HepG2 (cell line): ENCODE measurements around the gene ATP6V0D1. TPM values are rescaled to one million over a fixed set of nuclear protein-coding genes. Genes with fewer than 3 reads are reported as not detected.

ENCODE experiments used
- DDIT3 ChIP-seq: sonication (generic); formaldehyde crosslinking; IDR thresholded peaks from 2 replicates; pipeline ENCODE4 v1.4.0; 2020; ENCODE audit warnings: mild to moderate bottlenecking, missing genetic modification reagents
- DRAP1 ChIP-seq: IDR thresholded peaks from 2 replicates; pipeline ENCODE4 v1.6.1; 2016; ENCODE audit warnings: missing genetic modification reagents, missing compliant biosample characterization
- GABPA ChIP-seq, 2 experiments: IDR thresholded peaks; 2 replicates each; pipeline ENCODE4 v1.6.1; 2011 to 2016; ENCODE audit warnings: low read depth in 2 of 2, low read length in 1 of 2, missing biosample characterization in 1 of 2, missing genetic modification characterization in 1 of 2
- GLMP ChIP-seq: sonication (generic); formaldehyde crosslinking; IDR thresholded peaks from 2 replicates; pipeline ENCODE4 v1.9.0; 2021; ENCODE audit warnings: missing genetic modification reagents, mild to moderate bottlenecking, borderline replicate concordance
- HOXA3 ChIP-seq: sonication (generic); formaldehyde crosslinking; IDR thresholded peaks from 2 replicates; pipeline ENCODE4 v1.5.0; 2020; ENCODE audit warnings: missing genetic modification reagents
- HOXD1 ChIP-seq: sonication (generic); formaldehyde crosslinking; IDR thresholded peaks from 2 replicates; pipeline ENCODE4 v1.5.0; 2020; ENCODE audit warnings: missing genetic modification reagents
- JUND ChIP-seq: sonication (generic); formaldehyde crosslinking; IDR thresholded peaks from 2 replicates; pipeline ENCODE4 v1.8.0; 2022; ENCODE audit warnings: mild to moderate bottlenecking, missing genetic modification reagents
- MXD4 ChIP-seq: IDR thresholded peaks from 2 replicates; pipeline ENCODE4 v1.6.1; 2016; ENCODE audit warnings: mild to moderate bottlenecking, missing biosample characterization, missing genetic modification reagents
- MYC ChIP-seq: sonication (generic); formaldehyde crosslinking; IDR thresholded peaks from 2 replicates; pipeline ENCODE4 v1.9.0; 2021; ENCODE audit warnings: missing genetic modification reagents, borderline replicate concordance
- NFAT5 ChIP-seq: sonication (generic); formaldehyde crosslinking; IDR thresholded peaks from 2 replicates; pipeline ENCODE4 v1.4.0; 2020; ENCODE audit warnings: missing genetic modification reagents
- NFIC ChIP-seq: IDR thresholded peaks from 2 replicates; pipeline ENCODE4 v1.6.1; 2012; ENCODE audit warnings: mild to moderate bottlenecking, low read length, inconsistent platforms
- ZBTB43 ChIP-seq: sonication (generic); formaldehyde crosslinking; conservative IDR thresholded peaks from 2 replicates; pipeline ENCODE4 v1.4.0; 2020; ENCODE audit warnings: missing genetic modification reagents
- ZMYM2 ChIP-seq: sonication (generic); formaldehyde crosslinking; IDR thresholded peaks from 2 replicates; pipeline ENCODE4 v1.8.0; 2022; ENCODE audit warnings: mild to moderate bottlenecking, missing genetic modification reagents
- ZNF10 ChIP-seq: sonication (generic); formaldehyde crosslinking; IDR thresholded peaks from 2 replicates; pipeline ENCODE4 v1.4.0; 2020; ENCODE audit warnings: mild to moderate bottlenecking, low read depth, missing genetic modification reagents, borderline replicate concordance
- ZNF143 ChIP-seq: sonication (generic); formaldehyde crosslinking; IDR thresholded peaks from 2 replicates; pipeline ENCODE4 v1.4.0; 2020; ENCODE audit warnings: missing genetic modification reagents
- ZNF18 ChIP-seq: sonication (generic); formaldehyde crosslinking; IDR thresholded peaks from 2 replicates; pipeline ENCODE4 v1.8.0; 2022; ENCODE audit warnings: mild to moderate bottlenecking, missing genetic modification reagents; ENCODE audit not compliant: insufficient replicate concordance
- ZNF296 ChIP-seq: sonication (generic); formaldehyde crosslinking; conservative IDR thresholded peaks from 2 replicates; pipeline ENCODE4 v1.5.0; 2020; ENCODE audit warnings: mild to moderate bottlenecking, missing genetic modification reagents
- ZNF432 ChIP-seq: sonication (generic); formaldehyde crosslinking; IDR thresholded peaks from 2 replicates; pipeline ENCODE4 v1.5.0; 2020; ENCODE audit warnings: missing genetic modification reagents, mild to moderate bottlenecking, borderline replicate concordance
- ZNF724P ChIP-seq: sonication (generic); formaldehyde crosslinking; IDR thresholded peaks from 2 replicates; pipeline ENCODE4 v1.8.0; 2022; ENCODE audit warnings: missing genetic modification reagents, borderline replicate concordance
- polyA plus RNA-seq, 8 experiments: library from polyadenylated mRNA; depleted of rRNA in 3 of 8; stranded (reverse) in 7 of 8; unstranded in 1 of 8; fragments of >200 nt; fragmentation: Illumina TruSeq in 4 of 8; extraction: Trizol in 4 of 8; gene quantifications; 2 replicates each; pipeline versions ENCODE4 v1.2.1 to v1.2.3, GENCODE V29; 2011 to 2016; ENCODE audit warnings: low read depth in 4 of 8, missing spikeins in 1 of 8, mixed read lengths in 1 of 8; ENCODE audit not compliant: insufficient read depth in 1 of 8
- total RNA-seq, 5 experiments: library from RNA; depleted of rRNA; stranded (reverse); fragments of >200 nt; fragmentation: Illumina TruSeq; extraction: Trizol; gene quantifications; 2 replicates each; pipeline ENCODE4 v1.2.3, GENCODE V29; 2016; ENCODE audit warnings: low read depth in 1 of 5

Gene ATP6V0D1
- total and polyA plus RNA-seq, 2 of the 13 experiments (the other 11 are each of a cell fraction or from before 2014, with no cell fraction given) = 51.1 to 61.3 TPM

- no peak for TF ChIP-seq MXD4
- peak; percentile 70 for TF ChIP-seq MYC (CRISPR knock-in tag)
- TF ChIP-seq ZNF143 = no peak
- TF ChIP-seq JUND (CRISPR knock-in tag) = no peak; the same call in 1 of the 2 replicates
- no peak for TF ChIP-seq GABPA (IDR thresholded peaks at IDR 0.05; ENCODE audit: low read depth, low read length)
- no peak for TF ChIP-seq GABPA (CRISPR knock-in tag; IDR thresholded peaks at IDR 0.05; ENCODE audit: low read depth)
- 0 out of 2 replicates have a peak, but pooled peaks have one; percentile 64 for TF ChIP-seq ZNF432 (CRISPR knock-in tag)
- TF ChIP-seq HOXA3 (CRISPR knock-in tag) = peak; percentile 48; the same call in 1 of the 2 replicates
- TF ChIP-seq NFIC = no peak
- TF ChIP-seq ZNF296 (CRISPR knock-in tag) = 0 out of 2 replicates have a peak, but pooled peaks have one; percentile 72
- no peak for TF ChIP-seq ZNF18
- TF ChIP-seq DRAP1 (CRISPR knock-in tag) = no peak
- TF ChIP-seq ZBTB43 = peak; percentile 9; the same call in 1 of the 2 replicates
- no peak for TF ChIP-seq GLMP (CRISPR knock-in tag)
- TF ChIP-seq ZMYM2 (CRISPR knock-in tag) = no peak
- TF ChIP-seq NFAT5 (CRISPR knock-in tag) = peak; percentile 74; the same call in 1 of the 2 replicates
- TF ChIP-seq ZNF10 (CRISPR knock-in tag) = no peak
- TF ChIP-seq HOXD1 (CRISPR knock-in tag) = no peak; the same call in 1 of the 2 replicates
- no peak for TF ChIP-seq ZNF724P (CRISPR knock-in tag)
- TF ChIP-seq DDIT3 (CRISPR knock-in tag) = no peak
Observed at GRCh38 chr16:67528870-67529581, 48.1 kb upstream of the ATP6V0D1 start (continued).
